ENCODE data around the gene VSTM1.

DNA sequence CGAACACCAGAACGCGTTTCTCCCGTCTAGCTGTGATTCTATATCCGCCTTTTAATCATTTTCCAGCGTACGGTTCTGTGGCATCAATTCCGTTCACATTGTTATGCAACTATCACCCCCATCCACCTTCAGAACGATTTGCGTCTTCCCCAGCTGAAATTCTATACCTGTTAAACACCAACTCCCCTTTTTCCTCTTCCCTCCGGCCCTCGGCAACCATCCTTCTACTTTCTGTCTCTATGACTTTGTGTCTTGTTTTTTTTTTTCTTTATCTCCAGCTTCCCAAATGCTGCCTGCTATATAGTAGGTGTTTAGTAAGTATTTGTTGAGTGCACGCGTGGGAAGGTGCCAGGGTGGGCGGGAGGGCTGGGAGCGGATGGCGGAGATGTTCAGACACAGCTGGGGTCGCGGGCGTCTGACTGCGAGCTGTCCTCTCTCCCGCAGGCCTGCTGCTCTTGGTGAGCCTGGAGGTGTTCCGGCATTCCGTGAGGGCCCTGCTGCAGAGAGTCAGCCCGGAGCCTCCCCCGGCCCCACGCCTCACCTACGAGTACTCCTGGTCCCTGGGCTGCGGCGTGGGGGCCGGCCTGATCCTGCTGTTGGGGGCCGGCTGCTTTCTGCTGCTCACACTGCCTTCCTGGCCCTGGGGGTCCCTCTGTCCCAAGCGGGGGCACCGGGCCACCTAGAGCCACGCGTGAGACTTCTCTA, 52.0 kb downstream of the VSTM1 start:
- TF ChIP-seq, protein P1, sequence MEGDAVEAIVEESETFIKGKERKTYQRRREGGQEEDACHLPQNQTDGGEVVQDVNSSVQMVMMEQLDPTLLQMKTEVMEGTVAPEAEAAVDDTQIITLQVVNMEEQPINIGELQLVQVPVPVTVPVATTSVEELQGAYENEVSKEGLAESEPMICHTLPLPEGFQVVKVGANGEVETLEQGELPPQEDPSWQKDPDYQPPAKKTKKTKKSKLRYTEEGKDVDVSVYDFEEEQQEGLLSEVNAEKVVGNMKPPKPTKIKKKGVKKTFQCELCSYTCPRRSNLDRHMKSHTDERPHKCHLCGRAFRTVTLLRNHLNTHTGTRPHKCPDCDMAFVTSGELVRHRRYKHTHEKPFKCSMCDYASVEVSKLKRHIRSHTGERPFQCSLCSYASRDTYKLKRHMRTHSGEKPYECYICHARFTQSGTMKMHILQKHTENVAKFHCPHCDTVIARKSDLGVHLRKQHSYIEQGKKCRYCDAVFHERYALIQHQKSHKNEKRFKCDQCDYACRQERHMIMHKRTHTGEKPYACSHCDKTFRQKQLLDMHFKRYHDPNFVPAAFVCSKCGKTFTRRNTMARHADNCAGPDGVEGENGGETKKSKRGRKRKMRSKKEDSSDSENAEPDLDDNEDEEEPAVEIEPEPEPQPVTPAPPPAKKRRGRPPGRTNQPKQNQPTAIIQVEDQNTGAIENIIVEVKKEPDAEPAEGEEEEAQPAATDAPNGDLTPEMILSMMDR (IDR thresholded peaks at IDR 0.05; ENCODE audit: low read depth, low read length) = no peak
- TF ChIP-seq EZH2phosphoT487 (IDR thresholded peaks at IDR 0.05; ENCODE audit: low read depth) = no peak
